Measurements from ENCODE around the gene MOB3A. TPM values are rescaled to one million over a fixed set of nuclear protein-coding genes. Genes with fewer than 3 reads are reported as not detected.

MOB3A gene
- polyA plus RNA-seq, 1 of the 3 experiments (the other 2 are of a cell fraction) = 24.1 TPM

- ChIA-PET CTCF (no interaction called here), POLR2A (no interaction called here)
- peaks cover 30% of the 10 kb centered on the region for H3K79me2 ChIP-seq (ENCODE audit: insufficient read depth)
- peaks cover 16 to 25% of the 10 kb centered on the region in 2 experiments for H3K36me3 ChIP-seq (replicated peaks in 1 of 2; ENCODE audit: control insufficient read depth in 1 of 2, insufficient read depth in 2 of 2, low read length in 1 of 2)
- H3K9me2 ChIP-seq = no peaks in the 10 kb centered on the region
- TF ChIP-seq TAF1 (IDR thresholded peaks at IDR 0.05; ENCODE audit: borderline replicate concordance, low read depth, low read length) = no peak
- TF ChIP-seq CHD2 (IDR thresholded peaks at IDR 0.05; ENCODE audit: low read length, partially characterized antibody) = no peak
- no peak for TF ChIP-seq YY1 (IDR thresholded peaks at IDR 0.05; ENCODE audit: low read depth)
- TF ChIP-seq RAD21 (IDR thresholded peaks at IDR 0.05; ENCODE audit: low read length) = no peak
- no peak for TF ChIP-seq USF2 (IDR thresholded peaks at IDR 0.05; ENCODE audit: borderline replicate concordance, low read depth, low read length)
- no peak for TF ChIP-seq EZH2phosphoT487 (IDR thresholded peaks at IDR 0.05; ENCODE audit: borderline replicate concordance, low read depth)
- no peak for TF ChIP-seq PBX3 (IDR thresholded peaks at IDR 0.05)
- 97% methylated on average over 3 of the region's 11 CpGs for WGBS (ENCODE audit: low lambda C conversion rate)
- H4K20me1 ChIP-seq (ENCODE audit: insufficient read depth) = peaks cover 28% of the 10 kb centered on the region
- no peaks in the 10 kb centered on the region for H3K9me3 ChIP-seq
- no peak for DNase-seq
- no peak overlapping the region for H3K27ac ChIP-seq (ENCODE audit: low read depth in 2 of 2, low read length in 1 of 2)
- peaks cover 10% of the 10 kb centered on the region for H3F3A ChIP-seq (replicated peaks; ENCODE audit: insufficient read depth)
- no peak overlapping the region for H3K9ac ChIP-seq
- no peak overlapping the region for H2AFZ ChIP-seq (ENCODE audit: low read depth)
- H3K4me2 ChIP-seq = no peak overlapping the region
- H3K4me1 ChIP-seq (ENCODE audit: control insufficient read depth in 1 of 2, insufficient read depth in 2 of 2, low read depth in 1 of 2, low read length in 1 of 2) = peaks cover 0 to 11% of the 10 kb centered on the region in 2 experiments; a peak in 1 of 4 replicates
- no peaks in the 10 kb centered on the region for H3K27me3 ChIP-seq (ENCODE audit: insufficient read depth)
- H3K4me3 ChIP-seq (ENCODE audit: low read depth in 2 of 2, low read length in 1 of 2) = no peak overlapping the region
These were observed 4.6 kb upstream of the MOB3A start for GRCh38 chr19:2100719-2101061.

DNA sequence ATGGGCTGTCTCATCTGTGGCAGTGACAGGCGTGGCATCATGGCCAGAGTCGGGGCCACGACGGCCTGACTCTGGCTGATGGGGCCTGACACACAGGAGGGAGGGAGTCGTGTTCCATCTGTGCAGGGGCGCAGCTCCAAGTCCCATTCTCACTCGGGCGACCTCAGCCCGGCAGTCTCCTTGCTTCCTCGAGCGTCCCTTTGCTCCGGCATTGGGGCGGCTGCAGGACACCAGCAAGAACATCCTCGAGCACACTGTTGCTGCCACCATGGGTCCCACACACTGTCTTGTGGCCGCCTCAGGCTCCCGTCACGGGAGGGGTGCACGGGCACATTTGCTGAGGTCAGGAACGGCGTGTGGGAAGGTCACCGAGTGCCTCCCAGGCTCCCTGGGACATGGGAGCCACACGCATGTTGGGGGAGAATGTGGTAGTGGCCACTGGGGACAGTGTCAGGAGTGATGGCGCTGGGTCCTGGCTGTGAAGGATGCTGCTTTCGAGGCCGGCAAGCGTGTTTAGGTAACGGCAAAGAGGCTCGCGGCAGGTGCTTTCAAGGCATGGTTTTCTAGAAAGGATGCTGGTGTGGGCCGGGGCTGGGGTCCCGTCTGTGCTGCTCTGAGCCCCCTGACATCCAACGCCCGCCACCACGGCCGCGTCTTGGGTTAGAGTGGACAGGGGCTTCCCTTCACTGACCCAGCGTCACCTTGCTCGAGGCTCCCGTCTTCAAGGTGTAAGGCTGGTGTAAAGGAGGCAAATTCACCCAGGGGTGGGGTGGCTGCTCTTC is 4.0 kb upstream of the MOB3A start:
- POLR2A ChIA-PET = no interaction called here
- TF ChIP-seq GATA2 (CRISPR knock-in tag; IDR thresholded peaks at IDR 0.05) (no peak), NRF1 (IDR thresholded peaks at IDR 0.05; ENCODE audit: low read depth, low read length) (no peak), RCOR1 (IDR thresholded peaks at IDR 0.05; ENCODE audit: low read length) (no peak), TEAD4 (IDR thresholded peaks at IDR 0.05; ENCODE audit: borderline replicate concordance, insufficient read depth) (no peak), IRF3 (IDR thresholded peaks at IDR 0.05; ENCODE audit: low read depth, low read length) (no peak), RXRA (IDR thresholded peaks at IDR 0.05; ENCODE audit: borderline replicate concordance, low read depth) (no peak), YY1 (IDR thresholded peaks at IDR 0.05; ENCODE audit: low read depth) (no peak), USF2 (IDR thresholded peaks at IDR 0.05; ENCODE audit: borderline replicate concordance, low read depth, low read length) (no peak), MEF2A (IDR thresholded peaks at IDR 0.05; ENCODE audit: borderline replicate concordance, low read depth) (no peak), FOXM1 (IDR thresholded peaks at IDR 0.05; ENCODE audit: low read depth) (no peak), TAF1 (IDR thresholded peaks at IDR 0.05; ENCODE audit: borderline replicate concordance, low read depth, low read length) (no peak), EZH2phosphoT487 (IDR thresholded peaks at IDR 0.05; ENCODE audit: borderline replicate concordance, low read depth) (no peak), EP300 (IDR thresholded peaks at IDR 0.05; ENCODE audit: borderline replicate concordance in 1 of 2, low read depth in 1 of 2, low read length in 1 of 2) (no peak)
- TF ChIP-seq, protein P1, sequence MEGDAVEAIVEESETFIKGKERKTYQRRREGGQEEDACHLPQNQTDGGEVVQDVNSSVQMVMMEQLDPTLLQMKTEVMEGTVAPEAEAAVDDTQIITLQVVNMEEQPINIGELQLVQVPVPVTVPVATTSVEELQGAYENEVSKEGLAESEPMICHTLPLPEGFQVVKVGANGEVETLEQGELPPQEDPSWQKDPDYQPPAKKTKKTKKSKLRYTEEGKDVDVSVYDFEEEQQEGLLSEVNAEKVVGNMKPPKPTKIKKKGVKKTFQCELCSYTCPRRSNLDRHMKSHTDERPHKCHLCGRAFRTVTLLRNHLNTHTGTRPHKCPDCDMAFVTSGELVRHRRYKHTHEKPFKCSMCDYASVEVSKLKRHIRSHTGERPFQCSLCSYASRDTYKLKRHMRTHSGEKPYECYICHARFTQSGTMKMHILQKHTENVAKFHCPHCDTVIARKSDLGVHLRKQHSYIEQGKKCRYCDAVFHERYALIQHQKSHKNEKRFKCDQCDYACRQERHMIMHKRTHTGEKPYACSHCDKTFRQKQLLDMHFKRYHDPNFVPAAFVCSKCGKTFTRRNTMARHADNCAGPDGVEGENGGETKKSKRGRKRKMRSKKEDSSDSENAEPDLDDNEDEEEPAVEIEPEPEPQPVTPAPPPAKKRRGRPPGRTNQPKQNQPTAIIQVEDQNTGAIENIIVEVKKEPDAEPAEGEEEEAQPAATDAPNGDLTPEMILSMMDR (IDR thresholded peaks at IDR 0.05) = no peak

More for the DNA sequence above, 4.0 kb upstream of the MOB3A start:
- DNase-seq = no peak
- Histone ChIP-seq H3K27me3 (ENCODE audit: insufficient read depth) (no peaks in the 10 kb centered on the region), H3K4me1 (ENCODE audit: control insufficient read depth in 1 of 2, insufficient read depth in 2 of 2, low read depth in 1 of 2, low read length in 1 of 2) (peaks cover 0 to 11% of the 10 kb centered on the region in 2 experiments; a peak in 1 of 4 replicates), H3K4me3 (ENCODE audit: low read depth in 2 of 2, low read length in 1 of 2) (no peak overlapping the region), H2AFZ (ENCODE audit: low read depth) (no peak overlapping the region), H3K36me3 (replicated peaks in 1 of 2; ENCODE audit: control insufficient read depth in 1 of 2, insufficient read depth in 2 of 2, low read length in 1 of 2) (peaks cover 10 to 25% of the 10 kb centered on the region in 2 experiments), H3K27ac (ENCODE audit: low read depth in 2 of 2, low read length in 1 of 2) (no peak overlapping the region), H3K9me3 (no peaks in the 10 kb centered on the region), H3K79me2 (ENCODE audit: insufficient read depth) (peaks cover 30% of the 10 kb centered on the region), H4K20me1 (ENCODE audit: insufficient read depth) (peaks cover 28% of the 10 kb centered on the region), H3F3A (replicated peaks; ENCODE audit: insufficient read depth) (peaks cover 10% of the 10 kb centered on the region), H3K4me2 (no peak overlapping the region), H3K9me2 (no peaks in the 10 kb centered on the region), H3K9ac (no peak overlapping the region)
- CTCF ChIA-PET = no interaction called here
- 96% methylated on average over 34 of the region's 39 CpGs for WGBS (ENCODE audit: low lambda C conversion rate)
